A549 (cell line): Measurements from ENCODE around the gene ZFPM1. TPM values are rescaled to one million over a fixed set of nuclear protein-coding genes. Genes with fewer than 3 reads are reported as not detected.

ENCODE experiments used
- ATAC-seq, 2 experiments: fragments of 200-7000 bp in 1 of 2; fragments of >200 bp in 1 of 2; cut with Nextera tagmentation in 1 of 2; cut with Tn5 transposase in 1 of 2; 3 replicates each; pipeline versions ENCODE4 v1.8.0 to v1.9.1; 2018 to 2020; ENCODE audit warnings: mild to moderate bottlenecking in 1 of 2, moderate library complexity in 1 of 2
- CTCF ChIA-PET: fragments of 300-600 bp; sonication (Branson Sonifier 250); formaldehyde crosslinking; extraction: SDS; loops from one replicate; lab custom pipeline; 2021; ENCODE audit warnings: antibody characterized with exemption, inconsistent platforms; lab: Yijun Ruan, JAX
- POLR2A ChIA-PET: fragments of 350-600 bp; formaldehyde crosslinking; extraction: SDS; loops from one replicate; lab custom pipeline; 2021; ENCODE audit warnings: antibody characterized with exemption, inconsistent platforms; lab: Yijun Ruan, JAX
- DNase-seq, 2 experiments: peaks; one replicate each; pipeline versions ENCODE4 v3.0.0 to v3.0.0-alpha.2; 2011 to 2016; ENCODE audit warnings: low read depth in 1 of 2, low spot score in 1 of 2
- FAIRE-seq: peaks from 2 replicates; lab custom pipeline; 2011; peaks lifted over from hg19 to GRCh38; lab: Jason Lieb, UNC
- H3K27ac ChIP-seq, 2 experiments: fragments of >200 bp; sonication (Bioruptor Twin); formaldehyde crosslinking; 3 replicates each; pipeline ENCODE4 v1.5.1; 2016 to 2017
- H3K4me1 ChIP-seq: fragments of >200 bp; sonication (Bioruptor Twin); formaldehyde crosslinking; 3 replicates; pipeline ENCODE4 v1.6.1; 2016
- H3K4me2 ChIP-seq: fragments of >200 bp; sonication (Bioruptor Twin); formaldehyde crosslinking; 3 replicates; pipeline ENCODE4 v1.6.1; 2016
- H3K4me3 ChIP-seq: fragments of >200 bp; sonication (Bioruptor Twin); formaldehyde crosslinking; 3 replicates; pipeline ENCODE4 v1.5.1; 2016
- H3K9me3 ChIP-seq: fragments of >200 bp; sonication (Bioruptor Twin); formaldehyde crosslinking; 3 replicates; pipeline ENCODE4 v1.6.1; 2016
- BHLHE40 ChIP-seq: IDR thresholded peaks from 2 replicates; pipeline ENCODE4 v1.6.1; 2012; ENCODE audit warnings: low read depth, low read length, inconsistent platforms
- CBX8 ChIP-seq: fragments of 200-600 bp; sonication (generic); IDR thresholded peaks from 2 replicates; pipeline ENCODE4 v1.6.1; 2016
- CEBPB ChIP-seq, 2 experiments: fragments of >200 bp in 1 of 2; sonication (Bioruptor Twin) in 1 of 2; formaldehyde crosslinking in 1 of 2; IDR thresholded peaks; 2 replicates each; pipeline ENCODE4 v1.6.1; 2012 to 2016
- CHD4 ChIP-seq: fragments of 200-600 bp; sonication (generic); IDR thresholded peaks from 2 replicates; pipeline ENCODE4 v1.6.1; 2016; ENCODE audit warnings: antibody characterized with exemption, mild to moderate bottlenecking, borderline replicate concordance
- E2F6 ChIP-seq: IDR thresholded peaks from 2 replicates; pipeline ENCODE4 v1.6.1; 2012; ENCODE audit warnings: low read depth, borderline replicate concordance
- EHMT2 ChIP-seq: fragments of 200-600 bp; sonication (generic); IDR thresholded peaks from 2 replicates; pipeline ENCODE4 v1.6.1; 2016; ENCODE audit warnings: antibody characterized with exemption, low read depth, mild to moderate bottlenecking, moderate library complexity
- EP300 ChIP-seq, 2 experiments: fragments of >200 bp; sonication (Bioruptor Twin); formaldehyde crosslinking; IDR thresholded peaks; 2 replicates in 1 of 2; 3 replicates in 1 of 2; pipeline ENCODE4 v1.6.1; 2016 to 2017
- FOSL2 ChIP-seq, 2 experiments: fragments of 450-650 bp in 1 of 2; fragments of >200 bp in 1 of 2; sonication (Bioruptor Twin) in 1 of 2; formaldehyde crosslinking; IDR thresholded peaks; 2 replicates each; pipeline versions ENCODE4 v1.5.0 to v1.6.1; 2016 to 2020; ENCODE audit warnings: mild to moderate bottlenecking in 1 of 2, moderate library complexity in 1 of 2
- GATA3 ChIP-seq: IDR thresholded peaks from 2 replicates; pipeline ENCODE4 v1.6.1; 2012; ENCODE audit warnings: borderline replicate concordance
- HDAC2 ChIP-seq: fragments of 200-600 bp; sonication (generic); IDR thresholded peaks from 2 replicates; pipeline ENCODE4 v1.6.1; 2016
- HEYL ChIP-seq: fragments of 250-450 bp; sonication (Bioruptor Pico); IDR thresholded peaks from 2 replicates; pipeline ENCODE4 v1.8.0; 2021; ENCODE audit warnings: mild to moderate bottlenecking, moderate library complexity
- HOXA7 ChIP-seq: fragments of 250-450 bp; sonication (Bioruptor Pico); IDR thresholded peaks from 2 replicates; pipeline ENCODE4 v1.5.0; 2020; ENCODE audit warnings: mild to moderate bottlenecking, moderate library complexity
- HOXB13 ChIP-seq: fragments of 250-450 bp; sonication (Bioruptor Pico); IDR thresholded peaks from 2 replicates; pipeline ENCODE4 v1.5.0; 2020; ENCODE audit warnings: low read depth, mild to moderate bottlenecking, moderate library complexity
- HOXB5 ChIP-seq: fragments of 250-450 bp; sonication (Bioruptor Pico); IDR thresholded peaks from 2 replicates; pipeline ENCODE4 v1.5.0; 2020; ENCODE audit warnings: mild to moderate bottlenecking, moderate library complexity
- KDM1A ChIP-seq: fragments of 200-600 bp; sonication (generic); IDR thresholded peaks from 2 replicates; pipeline ENCODE4 v1.6.1; 2016; ENCODE audit warnings: low read depth, mild to moderate bottlenecking
- MAFK ChIP-seq: fragments of 450-650 bp; IDR thresholded peaks from 2 replicates; pipeline ENCODE4 v1.6.1; 2014; ENCODE audit not compliant: partially characterized antibody
- MAX ChIP-seq: IDR thresholded peaks from 2 replicates; pipeline ENCODE4 v1.6.1; 2012
- NR3C1 ChIP-seq: fragments of >200 bp; sonication (Bioruptor Twin); formaldehyde crosslinking; IDR thresholded peaks from 3 replicates; pipeline ENCODE4 v1.6.1; 2017
- PHF8 ChIP-seq: fragments of 200-600 bp; sonication (generic); IDR thresholded peaks from 2 replicates; pipeline ENCODE4 v1.6.1; 2016; ENCODE audit warnings: low read depth, mild to moderate bottlenecking, antibody characterized with exemption, moderate library complexity, borderline replicate concordance
- RAD21 ChIP-seq, 2 experiments: fragments of >200 bp in 1 of 2; sonication (Bioruptor Twin) in 1 of 2; formaldehyde crosslinking in 1 of 2; IDR thresholded peaks in 1 of 2; conservative IDR thresholded peaks in 1 of 2; 2 replicates in 1 of 2; 3 replicates in 1 of 2; pipeline ENCODE4 v1.6.1; 2012 to 2018; ENCODE audit warnings: inconsistent platforms in 1 of 2
- RARB ChIP-seq: fragments of 250-450 bp; sonication (Bioruptor Pico); IDR thresholded peaks from 2 replicates; pipeline ENCODE4 v1.8.0; 2021; ENCODE audit warnings: mild to moderate bottlenecking, moderate library complexity
- RCOR1 ChIP-seq: fragments of 150-350 bp; IDR thresholded peaks from 2 replicates; pipeline ENCODE4 v1.6.1; 2014; ENCODE audit warnings: antibody characterized with exemption, low read length, low read depth
- REST ChIP-seq: fragments of 200-600 bp; sonication (generic); IDR thresholded peaks from 2 replicates; pipeline ENCODE4 v1.6.1; 2016; ENCODE audit warnings: antibody characterized with exemption, mild to moderate bottlenecking, moderate library complexity
- RNF2 ChIP-seq: fragments of 200-600 bp; sonication (generic); IDR thresholded peaks from 2 replicates; pipeline ENCODE4 v1.6.1; 2016; ENCODE audit warnings: low read depth, mild to moderate bottlenecking, antibody characterized with exemption, moderate library complexity, borderline replicate concordance
- TP53 ChIP-seq: fragments of 250-450 bp; sonication (Bioruptor Pico); IDR thresholded peaks from 2 replicates; pipeline ENCODE4 v1.5.0; 2021; ENCODE audit warnings: mild to moderate bottlenecking, moderate library complexity
- ZFP36 ChIP-seq: fragments of 450-650 bp; IDR thresholded peaks from 2 replicates; pipeline ENCODE4 v1.6.1; 2014; ENCODE audit warnings: borderline replicate concordance; ENCODE audit not compliant: partially characterized antibody
- ZSCAN20 ChIP-seq: fragments of 250-450 bp; sonication (Bioruptor Pico); IDR thresholded peaks from 2 replicates; pipeline ENCODE4 v1.8.0; 2022; ENCODE audit warnings: mild to moderate bottlenecking, moderate library complexity
- WGBS: methylation state at CpG from one replicate; pipeline ENCODE4 v1.1.6; 2017; ENCODE audit errors: missing lambda C conversion rate; 5-methylcytosine and 5-hydroxymethylcytosine counted together
- polyA plus RNA-seq, 4 experiments: library from polyadenylated mRNA; depleted of rRNA in 3 of 4; stranded (reverse); fragments of >200 nt; fragmentation: RNase III in 1 of 4; extraction: RNeasy Plus Mini Kit Qiagen cat#74134 plus additional on column Dnase treatment in 1 of 4; gene quantifications; 2 replicates in 3 of 4; 3 replicates in 1 of 4; pipeline ENCODE4 v1.2.3, GENCODE V29; 2011 to 2017

The ZFPM1 gene
- polyA plus RNA-seq, 2 of the 4 experiments (the other 2 are of a cell fraction): 0.36 to 2.5 TPM

GRCh38 chr16:88566158-88566557 is 113.1 kb downstream of the ZFPM1 start:
- FAIRE-seq (no peak), ATAC-seq (no peak), DNase-seq (no peak)
- no peak overlapping the region for H3K27ac ChIP-seq
- no peak overlapping the region for H3K4me3 ChIP-seq
- no peak overlapping the region for H3K4me2 ChIP-seq
- CTCF ChIA-PET: interaction anchor here (1.0 kb wide), 1 partner anchor 10 kb away, joined by 3 read pairs; no protein-coding TSS in a partner anchor
- no peaks in the 10 kb centered on the region for H3K9me3 ChIP-seq
- TF ChIP-seq TP53 (CRISPR knock-in tag) (no peak), RNF2 (no peak), GATA3 (no peak), EP300 (IDR thresholded peaks at IDR 0.05) (no peak), ZFP36 (no peak), BHLHE40 (no peak), MAFK (no peak), HOXB5 (no peak), CHD4 (no peak), REST (no peak), CEBPB (IDR thresholded peaks at IDR 0.05) (no peak), HOXB13 (no peak), RAD21 (conservative IDR thresholded peaks at IDR 0.05 in 1 of 2, IDR thresholded peaks at IDR 0.05 in 1 of 2) (no peak), RARB (no peak), HOXA7 (no peak), KDM1A (no peak)
- 72% methylated on average over 6 of the region's 6 CpGs for WGBS
- H3K4me1 ChIP-seq: peaks cover 11% of the 10 kb centered on the region
- POLR2A ChIA-PET: no interaction called here

GRCh38 chr16:88568710-88569613 is 115.9 kb downstream of the ZFPM1 start:
- Histone ChIP-seq H3K4me1 (peaks cover 14% of the 10 kb centered on the region), H3K9me3 (no peaks in the 10 kb centered on the region), H3K27ac (peak overlapping the region; percentile 87 to 90), H3K4me2 (peak overlapping the region; percentile 86), H3K4me3 (peak overlapping the region; percentile 80)
- ATAC-seq: no peak
- CTCF ChIA-PET: no interaction called here
- no peak for FAIRE-seq
- no peak for DNase-seq
- 86% methylated on average over 18 of the region's 18 CpGs for WGBS
- POLR2A ChIA-PET: no interaction called here
- TF ChIP-seq TP53 (CRISPR knock-in tag) (no peak), HDAC2 (no peak), FOSL2 (IDR thresholded peaks at IDR 0.05) (no peak), FOSL2 (CRISPR knock-in tag; IDR thresholded peaks at IDR 0.05) (no peak), CHD4 (no peak), EHMT2 (no peak), ZSCAN20 (CRISPR knock-in tag) (no peak), GATA3 (no peak), NR3C1 (no peak), REST (no peak), HOXA7 (no peak), RCOR1 (no peak), CEBPB (IDR thresholded peaks at IDR 0.05) (no peak), MAX (no peak), PHF8 (no peak), KDM1A (no peak), E2F6 (no peak), HEYL (CRISPR knock-in tag) (no peak), CBX8 (no peak), MAFK (no peak)
